ENCODE measurements around the gene TNNC1.

Gene TNNC1

DNA sequence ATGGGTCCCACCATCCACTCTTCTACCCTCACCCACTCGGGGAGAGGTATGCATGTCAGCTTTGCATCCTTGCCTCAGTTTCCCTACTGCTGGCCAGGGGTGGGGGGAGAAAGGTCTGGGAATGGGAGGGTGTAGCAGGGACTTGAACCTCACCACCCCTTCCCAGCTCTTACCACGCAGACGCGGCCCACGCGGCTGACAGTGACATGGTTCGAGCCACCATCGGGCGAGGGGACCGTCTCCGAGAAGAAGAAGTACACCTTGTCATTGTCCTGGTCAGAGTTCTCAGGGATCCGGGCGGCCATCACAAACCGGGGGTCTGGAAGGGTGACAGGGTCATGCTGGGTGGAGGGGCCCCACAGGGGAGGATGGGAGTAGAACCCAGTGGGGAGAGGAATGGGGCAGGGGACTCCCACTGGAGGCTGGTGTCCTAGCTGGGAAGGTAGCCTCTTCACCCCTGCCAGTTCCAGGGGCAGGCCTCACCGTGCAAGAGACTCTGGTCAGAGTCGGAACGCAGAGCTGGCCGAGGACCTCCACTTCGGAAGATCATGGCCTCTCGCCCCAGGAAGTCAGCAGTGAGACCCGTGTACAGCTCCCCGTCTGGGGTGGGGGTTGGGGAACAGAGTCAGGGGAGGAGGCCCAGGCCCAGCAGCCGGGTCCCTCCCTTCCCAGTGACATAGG, 12.6 kb downstream of the TNNC1 start:
- no peak for DNase-seq (ENCODE audit: low read depth)
- TF ChIP-seq, protein P1, sequence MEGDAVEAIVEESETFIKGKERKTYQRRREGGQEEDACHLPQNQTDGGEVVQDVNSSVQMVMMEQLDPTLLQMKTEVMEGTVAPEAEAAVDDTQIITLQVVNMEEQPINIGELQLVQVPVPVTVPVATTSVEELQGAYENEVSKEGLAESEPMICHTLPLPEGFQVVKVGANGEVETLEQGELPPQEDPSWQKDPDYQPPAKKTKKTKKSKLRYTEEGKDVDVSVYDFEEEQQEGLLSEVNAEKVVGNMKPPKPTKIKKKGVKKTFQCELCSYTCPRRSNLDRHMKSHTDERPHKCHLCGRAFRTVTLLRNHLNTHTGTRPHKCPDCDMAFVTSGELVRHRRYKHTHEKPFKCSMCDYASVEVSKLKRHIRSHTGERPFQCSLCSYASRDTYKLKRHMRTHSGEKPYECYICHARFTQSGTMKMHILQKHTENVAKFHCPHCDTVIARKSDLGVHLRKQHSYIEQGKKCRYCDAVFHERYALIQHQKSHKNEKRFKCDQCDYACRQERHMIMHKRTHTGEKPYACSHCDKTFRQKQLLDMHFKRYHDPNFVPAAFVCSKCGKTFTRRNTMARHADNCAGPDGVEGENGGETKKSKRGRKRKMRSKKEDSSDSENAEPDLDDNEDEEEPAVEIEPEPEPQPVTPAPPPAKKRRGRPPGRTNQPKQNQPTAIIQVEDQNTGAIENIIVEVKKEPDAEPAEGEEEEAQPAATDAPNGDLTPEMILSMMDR (conservative IDR thresholded peaks at IDR 0.05; ENCODE audit: control insufficient read depth, insufficient read depth, low read depth, low read length): no peak

DNA sequence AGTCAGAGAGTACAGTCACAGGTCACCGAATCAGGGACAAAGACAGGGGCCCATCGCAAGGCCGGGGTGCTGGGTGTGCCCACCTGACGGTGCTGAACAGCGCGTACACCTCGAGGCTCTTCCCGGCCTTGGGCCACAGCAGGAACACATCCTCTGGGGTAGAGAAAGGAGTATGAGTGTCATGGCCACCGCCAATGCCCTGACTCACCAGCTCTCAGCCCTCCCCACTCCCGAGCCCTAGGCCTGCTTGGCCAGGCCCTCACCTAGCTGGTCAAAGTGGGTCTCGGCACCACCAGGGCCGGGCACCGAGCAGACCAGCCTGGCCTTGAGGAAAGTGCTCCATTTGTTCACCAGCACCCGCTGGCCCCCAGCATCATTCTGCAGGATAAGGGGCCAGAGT, 13.2 kb downstream of the TNNC1 start:
- no peak overlapping the region for H3K4me3 ChIP-seq (ENCODE audit: control insufficient read depth, low read depth, low read length)
- DNase-seq (ENCODE audit: low read depth): no peak
- TF ChIP-seq, protein P1 (conservative IDR thresholded peaks at IDR 0.05; ENCODE audit: control insufficient read depth, insufficient read depth, low read depth, low read length): no peak

More for the DNA sequence above, 12.6 kb downstream of the TNNC1 start:
- no peak overlapping the region for H3K4me3 ChIP-seq (ENCODE audit: control insufficient read depth, low read depth, low read length)

DNA sequence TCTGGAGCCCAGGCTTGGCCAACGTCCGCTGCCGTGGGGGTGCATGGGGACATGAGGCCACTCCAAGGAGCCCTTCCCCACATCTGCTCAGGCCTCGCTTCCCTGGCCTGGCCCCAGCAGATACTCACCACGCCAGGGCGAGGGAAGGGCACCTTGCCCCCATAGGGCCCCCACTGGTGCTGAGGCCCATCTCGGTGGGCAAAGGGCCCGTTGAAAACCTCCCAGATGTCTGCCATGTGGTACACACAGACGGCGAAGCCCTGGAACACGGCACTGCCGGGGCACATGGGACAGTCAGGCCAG, 13.6 kb downstream of the TNNC1 start:
- TF ChIP-seq, protein P1 (conservative IDR thresholded peaks at IDR 0.05; ENCODE audit: control insufficient read depth, insufficient read depth, low read depth, low read length): no peak
- H3K4me3 ChIP-seq (ENCODE audit: control insufficient read depth, low read depth, low read length): no peak overlapping the region
- DNase-seq (ENCODE audit: low read depth): no peak

DNA sequence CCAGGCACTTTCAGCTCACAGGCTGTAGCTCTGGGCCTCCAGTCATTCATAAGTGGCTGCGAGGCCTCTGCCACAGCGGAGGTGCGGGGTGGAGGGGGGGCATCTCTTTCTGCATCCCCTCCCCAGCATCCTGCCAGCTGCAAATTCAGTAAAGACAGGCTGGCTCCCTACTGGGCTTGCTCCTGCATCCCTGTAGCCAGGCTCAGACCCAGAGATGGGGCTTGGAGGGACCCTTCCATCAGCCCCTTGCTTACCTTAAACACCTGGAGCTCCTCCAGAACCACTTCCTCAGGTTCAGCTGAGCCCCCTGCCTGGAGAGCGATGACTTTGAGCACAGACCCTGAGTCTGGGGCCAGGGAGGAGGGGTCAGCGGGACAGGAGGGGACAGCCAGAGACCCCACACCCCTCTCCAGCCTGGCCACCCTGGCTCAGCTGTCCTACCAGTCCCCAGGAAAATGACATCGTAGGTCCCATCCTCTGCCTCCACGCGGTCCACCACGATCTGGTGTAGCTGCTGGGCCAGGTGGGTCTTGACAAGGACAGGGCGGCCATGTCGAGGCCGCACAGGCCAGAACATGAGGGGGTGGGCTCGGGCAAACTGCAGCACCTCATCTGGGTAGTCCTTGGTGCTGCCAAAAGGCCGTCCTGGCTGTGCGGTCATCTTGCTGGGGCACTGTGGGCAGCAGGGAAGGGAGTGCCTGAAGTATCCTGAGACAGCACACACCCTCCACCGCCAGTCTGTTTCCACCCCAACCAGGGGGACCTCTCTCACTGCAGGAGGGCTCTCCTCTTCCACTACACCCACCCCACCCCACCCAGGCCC, 14.2 kb downstream of the TNNC1 start:
- TF ChIP-seq, protein P1 (conservative IDR thresholded peaks at IDR 0.05; ENCODE audit: control insufficient read depth, insufficient read depth, low read depth, low read length): no peak
- H3K4me3 ChIP-seq (ENCODE audit: control insufficient read depth, low read depth, low read length): no peak overlapping the region
- no peak for DNase-seq (ENCODE audit: low read depth)

DNA sequence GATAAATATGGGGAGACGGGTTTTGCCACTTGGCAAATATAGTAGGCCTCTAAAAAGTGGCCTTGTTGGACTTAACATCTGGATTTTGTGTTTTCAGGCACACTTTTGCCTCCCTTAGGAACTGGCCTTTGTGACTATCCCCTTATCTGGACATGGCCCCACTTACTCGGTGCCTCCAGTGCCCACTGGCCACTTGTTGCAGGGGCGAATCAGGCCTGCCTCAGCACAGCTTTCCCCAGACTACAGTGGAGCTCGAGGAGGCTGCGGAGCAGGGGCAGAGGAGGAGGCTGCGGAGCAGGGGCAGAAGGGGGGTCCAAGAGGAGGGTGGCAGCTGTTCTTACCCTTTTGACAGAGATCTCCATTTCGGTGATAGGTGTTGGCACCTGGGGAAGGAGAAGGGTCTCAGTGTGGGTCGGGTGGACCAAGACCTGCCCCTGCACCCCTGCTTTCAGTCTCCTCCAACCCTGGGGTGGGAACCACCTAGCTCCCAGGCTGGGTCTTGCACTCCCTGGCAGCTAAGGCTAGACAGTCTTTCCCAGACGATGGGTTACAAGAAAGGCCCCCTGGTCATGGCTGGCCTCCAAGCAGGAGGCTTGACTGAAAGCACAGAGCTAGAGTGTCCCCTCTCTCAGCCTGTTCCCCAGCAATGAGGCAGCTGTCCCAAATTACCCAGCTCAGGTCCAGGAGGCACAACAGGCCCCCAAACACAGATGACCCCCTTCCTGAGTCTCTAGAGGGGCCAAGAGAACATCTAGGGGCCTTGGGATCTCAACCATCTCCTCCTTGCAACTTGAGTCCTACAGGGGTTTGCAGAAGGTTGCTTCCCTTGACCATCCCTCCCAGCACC, 15.0 kb downstream of the TNNC1 start:
- DNase-seq (ENCODE audit: low read depth): no peak
- H3K4me3 ChIP-seq (ENCODE audit: control insufficient read depth, low read depth, low read length): no peak overlapping the region
- TF ChIP-seq, protein P1 (conservative IDR thresholded peaks at IDR 0.05; ENCODE audit: control insufficient read depth, insufficient read depth, low read depth, low read length): no peak

DNA sequence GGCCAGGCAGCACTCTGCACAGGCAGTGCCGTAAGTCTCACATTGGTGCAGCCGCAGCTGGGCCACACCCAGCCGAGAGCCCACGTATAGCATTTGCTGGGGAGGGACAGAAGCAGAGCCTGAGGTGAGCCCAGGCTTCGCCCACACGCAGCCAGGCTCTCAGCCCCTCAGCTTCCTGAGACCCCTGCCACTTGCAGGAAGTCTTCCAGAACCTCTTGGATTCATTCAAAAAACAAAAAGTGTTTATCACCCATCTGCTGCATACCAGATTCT, 15.8 kb downstream of the TNNC1 start:
- no peak for DNase-seq (ENCODE audit: low read depth)
- H3K4me3 ChIP-seq (ENCODE audit: control insufficient read depth, low read depth, low read length): no peak overlapping the region
- TF ChIP-seq, protein P1 (conservative IDR thresholded peaks at IDR 0.05; ENCODE audit: control insufficient read depth, insufficient read depth, low read depth, low read length): no peak
